HG03103 (cell line): ENCODE data around the gene ATG16L2.
"Not testable (repeated sequence)": the region's sequence is repeated elsewhere in the genome, so short reads cannot be mapped to it uniquely, and the experiment has no call there.

Experiments
- ATAC-seq: cut with Tn5 transposase; IDR thresholded peaks from one replicate; pipeline ENCODE4 v1.9.1; 2021; ENCODE audit warnings: low read depth; ENCODE audit not compliant: unreplicated experiment

The ATG16L2 gene

DNA sequence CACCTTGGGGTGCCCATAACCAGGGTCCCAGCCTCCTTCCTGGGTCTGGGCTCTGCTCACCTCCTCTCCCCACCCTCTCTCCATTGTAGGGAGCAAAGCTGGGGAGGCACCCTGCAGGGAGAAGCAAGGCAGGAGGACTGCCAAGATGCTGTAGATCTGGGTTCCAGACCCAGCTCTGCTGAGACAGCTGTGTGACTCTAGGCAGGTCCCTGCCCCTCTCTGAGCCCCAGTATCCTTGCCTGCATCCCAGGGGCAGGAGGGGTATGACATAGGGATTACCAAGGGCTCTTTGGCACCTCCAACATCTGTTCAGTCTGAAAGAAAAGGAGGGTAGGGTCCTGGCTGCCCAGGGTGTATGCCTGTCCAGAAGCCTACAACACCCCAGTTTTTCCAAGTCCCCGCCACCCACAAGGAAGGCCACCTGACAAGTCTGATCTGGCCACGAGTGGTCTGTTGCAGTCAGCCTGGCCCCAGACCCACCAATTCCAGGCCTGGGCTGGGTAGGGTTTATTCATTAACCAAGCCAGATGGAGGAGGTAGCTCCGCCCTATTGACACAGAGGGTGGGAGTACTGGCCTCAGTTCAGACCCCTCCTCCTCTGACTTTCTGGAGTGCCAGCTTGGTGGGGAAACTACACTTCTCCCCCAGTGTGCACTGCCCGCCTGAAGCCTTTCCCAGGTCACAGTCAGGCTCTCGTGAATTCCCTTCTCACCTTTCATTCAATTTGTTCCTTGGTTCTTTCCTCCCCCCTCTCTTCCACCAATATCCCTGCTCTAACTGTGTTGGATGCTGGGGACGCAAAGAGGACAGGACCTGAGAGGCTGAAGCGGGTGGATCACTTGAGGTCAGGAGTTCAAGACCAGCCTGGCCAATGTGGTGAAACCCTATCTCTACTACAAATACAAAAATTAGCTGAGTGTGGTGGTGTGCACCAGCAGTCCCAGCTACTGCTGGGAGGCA is 35.4 kb upstream of the ATG16L2 start:
- no peak for ATAC-seq

DNA sequence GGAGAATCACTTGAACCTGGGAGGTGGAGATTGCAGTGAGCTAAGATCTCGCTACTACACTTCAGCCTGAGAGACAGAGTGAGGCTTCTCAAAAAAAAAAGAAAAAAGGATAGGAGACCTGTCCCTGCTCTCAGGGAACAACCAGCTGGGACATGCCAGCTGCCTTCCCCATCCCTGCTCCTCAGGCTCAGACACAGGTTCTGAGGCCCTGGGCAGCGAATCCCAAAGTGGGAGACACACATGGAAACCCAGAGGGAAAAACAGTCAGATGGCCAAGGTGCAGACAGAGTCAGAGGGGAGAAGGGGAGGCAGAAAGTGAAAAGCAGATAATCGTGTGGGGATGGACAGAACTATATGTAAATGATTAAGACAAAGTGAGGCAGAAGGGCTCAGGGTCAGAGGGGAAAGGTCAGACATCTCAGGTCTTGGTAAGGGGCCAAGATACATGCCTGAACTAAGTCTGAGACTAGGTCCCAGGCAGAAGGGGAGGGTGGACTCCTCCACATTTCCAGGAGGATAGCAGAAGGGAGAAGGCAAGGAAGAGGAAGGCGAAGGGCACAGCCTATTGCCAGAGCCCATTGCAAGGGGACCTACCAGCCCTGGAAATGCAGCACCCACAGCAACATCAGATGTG is 34.6 kb upstream of the ATG16L2 start:
- ATAC-seq, result no peak

DNA sequence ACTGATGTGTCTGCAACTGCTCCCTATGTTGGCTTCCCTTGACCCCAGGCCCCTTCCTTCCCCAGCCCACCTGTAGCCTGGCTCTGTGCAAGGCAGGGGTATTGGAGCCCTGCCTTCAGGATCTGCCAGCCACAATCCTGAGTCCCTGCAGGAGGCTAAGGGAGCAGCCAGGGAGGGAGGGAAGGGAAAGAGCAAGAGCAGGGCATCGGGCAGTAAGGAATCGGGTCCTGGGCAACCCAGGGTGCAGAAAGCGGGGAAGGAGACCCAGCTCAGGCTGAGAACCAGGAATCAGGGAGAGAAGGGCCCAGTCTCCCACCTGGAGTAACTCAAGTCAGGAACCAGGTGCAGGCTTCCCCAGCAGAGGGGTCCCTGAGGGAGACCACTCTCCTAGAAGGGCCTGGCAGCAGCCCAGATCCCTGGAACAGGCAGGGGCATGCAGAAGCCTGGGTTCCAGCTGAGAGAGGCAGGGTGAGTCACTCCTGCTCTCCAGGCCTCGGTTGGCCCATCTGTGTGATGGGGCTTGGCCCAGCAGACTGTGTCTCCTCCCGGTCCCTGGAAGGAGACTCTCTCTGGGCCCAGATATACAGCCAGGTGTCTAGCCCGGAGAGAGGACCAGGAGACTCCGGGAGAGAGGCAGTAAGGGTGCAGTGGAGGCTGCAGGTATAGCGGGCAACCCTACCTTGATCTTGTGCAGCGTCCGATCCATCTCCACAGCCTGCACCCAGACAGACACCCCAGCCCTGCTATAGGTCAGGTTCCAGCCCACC is 33.7 kb upstream of the ATG16L2 start:
- no peak for ATAC-seq

DNA sequence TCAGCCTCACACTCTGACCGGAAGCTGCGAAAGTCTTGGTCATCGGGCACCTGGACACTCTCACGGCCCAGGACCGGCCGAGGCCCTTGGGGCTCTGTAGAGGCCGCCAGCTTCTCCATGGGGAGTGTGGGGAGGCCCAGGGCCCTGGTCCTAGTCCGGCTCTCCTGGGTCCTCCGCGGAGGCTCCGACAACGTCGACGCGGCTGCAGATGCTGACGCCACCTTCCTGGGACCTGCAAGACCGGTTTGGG is 33.2 kb upstream of the ATG16L2 start:
- no peak for ATAC-seq

DNA sequence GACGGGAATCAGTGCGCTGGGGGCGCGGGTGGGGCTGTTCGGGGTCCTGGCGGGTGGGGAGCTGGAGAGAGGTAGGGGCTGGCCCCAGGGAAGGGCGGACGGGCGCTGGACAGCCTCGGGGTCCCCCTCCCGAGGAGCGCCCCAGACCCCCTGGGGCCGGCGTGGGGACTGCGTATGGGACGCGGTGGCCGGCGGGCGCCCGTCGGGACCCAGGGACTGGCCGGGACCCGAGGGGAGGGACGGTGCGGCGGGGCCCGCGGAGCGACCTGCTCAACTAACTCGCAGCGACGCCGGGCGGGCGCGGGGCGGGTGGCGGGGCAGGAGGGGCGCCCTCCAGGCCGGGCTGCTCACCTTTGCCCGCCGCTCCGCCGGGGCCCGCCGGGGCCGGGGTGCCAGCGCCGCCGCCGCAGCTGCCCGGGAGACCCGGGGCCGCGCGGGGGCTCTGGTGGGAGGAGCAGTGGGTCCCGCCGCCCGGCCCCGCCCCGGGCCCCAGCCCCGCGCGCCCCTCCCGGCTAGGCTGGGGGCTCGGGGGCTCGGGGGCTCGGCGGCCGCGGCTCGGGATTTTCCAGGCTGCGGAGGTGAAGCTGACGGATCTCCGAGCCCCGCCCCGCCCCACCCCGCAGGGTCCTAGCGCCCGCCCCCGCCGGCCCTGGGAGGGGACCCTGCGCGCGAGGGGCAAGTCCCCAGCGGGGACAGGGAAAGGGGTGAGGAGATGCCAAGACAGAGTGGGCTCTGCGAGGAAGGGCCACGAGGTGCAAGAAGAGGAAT is 32.7 kb upstream of the ATG16L2 start:
- ATAC-seq, result no peak

DNA sequence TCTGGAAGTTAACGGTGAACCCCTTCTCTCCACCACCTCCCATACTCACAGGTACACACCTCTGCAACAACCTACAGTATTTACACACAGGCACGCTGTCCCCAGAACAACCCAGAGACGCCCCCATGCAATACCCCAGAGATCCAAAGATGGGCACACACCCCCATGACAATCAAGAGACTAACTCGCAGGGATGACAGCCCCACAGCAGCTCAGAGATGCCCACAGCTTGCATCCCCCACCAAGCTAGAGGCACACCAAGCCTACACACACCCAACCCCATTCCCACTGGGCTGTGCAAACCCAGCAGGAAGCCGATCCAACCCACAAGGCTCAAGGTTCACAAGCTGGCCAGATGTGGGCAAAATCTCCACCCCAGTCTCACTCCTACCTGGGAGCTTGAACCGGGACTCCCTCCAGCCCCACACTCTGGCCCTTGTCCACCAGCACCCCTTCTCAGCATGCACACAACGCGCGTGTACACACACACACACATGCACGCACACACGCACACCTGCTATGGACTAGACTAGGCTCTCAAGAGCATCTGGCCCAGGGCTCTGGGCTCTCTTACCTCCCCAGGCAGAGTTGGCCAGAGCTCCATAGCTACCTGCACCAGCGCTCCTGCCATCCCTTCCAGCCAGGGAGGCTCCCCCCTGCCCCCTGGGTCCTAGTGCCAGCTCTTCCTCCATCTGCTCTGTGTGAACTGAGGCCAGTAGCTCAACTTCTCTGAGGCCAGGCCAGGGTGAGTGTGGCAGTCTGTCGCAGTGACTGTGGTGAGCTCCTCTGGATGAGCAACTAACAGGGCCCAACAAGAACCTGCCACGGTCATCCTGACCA is 31.9 kb upstream of the ATG16L2 start:
- ATAC-seq, result no peak

DNA sequence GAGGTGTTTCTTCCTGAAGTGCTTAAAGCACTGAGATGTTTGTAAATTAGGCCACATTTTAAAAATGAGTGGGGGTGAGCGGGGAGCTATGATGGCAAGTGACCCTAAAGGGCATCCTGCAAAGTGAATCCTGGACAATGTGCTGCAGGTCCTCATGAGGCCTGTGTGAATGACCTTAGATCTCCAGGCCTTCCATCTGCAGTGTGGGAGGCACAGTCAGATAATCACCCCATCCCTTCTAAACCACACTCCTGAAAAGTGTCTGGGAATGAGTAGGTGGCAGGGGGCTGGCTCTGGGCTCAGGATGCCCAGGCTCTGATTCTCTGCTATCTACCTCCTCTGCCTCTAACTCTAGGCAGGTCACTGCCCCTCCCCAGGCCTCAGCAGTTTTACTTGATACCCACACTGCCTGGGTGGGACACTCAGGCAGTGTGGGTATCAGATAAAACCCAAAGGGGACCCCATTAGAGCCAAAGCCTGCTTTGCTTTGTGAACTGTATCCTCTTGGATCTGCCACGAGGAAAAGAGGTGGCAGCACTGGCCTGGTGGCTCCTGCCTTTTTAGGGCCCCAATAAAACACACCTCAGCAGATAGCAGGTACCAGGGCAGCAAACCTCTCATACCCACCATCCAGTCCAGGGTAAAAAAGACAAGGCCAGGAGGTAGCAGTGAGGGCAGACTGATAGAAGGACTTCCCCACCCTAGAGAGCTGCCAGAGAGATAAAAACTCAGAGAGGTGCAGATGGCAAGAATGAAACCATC is 30.9 kb upstream of the ATG16L2 start:
- no peak for ATAC-seq

DNA sequence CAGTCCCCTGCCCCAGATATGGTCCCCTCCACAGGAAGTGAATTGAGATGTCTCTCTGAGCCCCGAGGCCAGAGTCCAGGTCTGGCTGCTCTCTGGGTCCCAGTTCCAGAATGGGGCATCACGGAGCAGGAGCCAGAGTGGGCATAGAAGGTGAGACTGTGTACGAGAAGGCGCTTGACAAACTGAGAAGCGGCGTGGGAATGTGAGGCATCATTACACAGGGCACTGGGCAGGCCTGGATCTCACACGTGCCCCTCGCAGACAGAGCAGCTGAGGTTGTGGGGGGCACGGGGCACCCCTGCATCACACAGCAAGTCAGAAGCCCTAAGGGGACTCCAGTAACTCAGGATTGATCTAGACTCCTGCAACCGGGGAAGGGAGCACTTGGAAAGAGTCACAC is 29.5 kb upstream of the ATG16L2 start:
- ATAC-seq, result no peak

DNA sequence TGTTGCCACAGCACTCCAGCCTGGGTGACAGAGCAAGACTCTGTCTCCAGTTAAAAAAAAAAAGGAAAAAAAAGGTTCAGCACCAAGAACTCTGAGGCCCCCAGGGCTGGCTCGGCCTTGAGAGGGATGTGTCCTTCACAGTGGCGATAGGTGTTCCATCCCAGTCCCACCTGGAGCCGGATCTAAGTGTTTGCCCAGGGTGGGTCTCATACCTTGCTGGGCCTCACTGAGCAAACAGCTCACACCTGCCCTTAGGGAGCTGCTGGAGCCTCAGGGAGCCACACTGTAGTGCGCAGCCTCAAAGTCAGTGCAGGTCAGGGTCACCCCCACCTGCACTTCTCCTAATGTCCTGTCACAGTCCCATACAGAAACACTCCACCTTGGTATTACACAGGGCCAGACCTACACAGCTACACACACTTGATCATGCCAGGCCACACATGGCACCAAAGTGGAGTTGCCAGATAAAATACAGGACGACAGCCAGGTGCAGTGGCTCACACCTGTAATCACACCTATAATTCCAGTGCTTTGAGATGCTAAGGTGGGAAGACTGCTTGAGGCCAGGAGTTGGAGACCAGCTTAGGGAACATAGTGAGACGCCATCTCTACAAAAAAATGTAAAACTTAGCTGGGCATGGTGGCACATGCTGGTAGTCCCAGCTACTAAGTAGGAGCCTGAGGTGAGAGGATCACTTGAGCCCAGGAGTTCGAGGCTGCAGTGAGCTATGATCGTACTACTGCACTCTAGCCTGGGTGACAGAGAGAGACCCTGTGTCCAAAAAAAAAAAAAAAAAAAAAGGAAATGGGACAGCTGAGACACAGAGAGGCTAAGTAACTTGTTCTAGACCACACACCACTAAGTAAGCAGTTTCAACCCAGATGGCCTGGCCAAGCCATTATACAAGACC is 27.7 kb upstream of the ATG16L2 start:
- no peak for ATAC-seq

DNA sequence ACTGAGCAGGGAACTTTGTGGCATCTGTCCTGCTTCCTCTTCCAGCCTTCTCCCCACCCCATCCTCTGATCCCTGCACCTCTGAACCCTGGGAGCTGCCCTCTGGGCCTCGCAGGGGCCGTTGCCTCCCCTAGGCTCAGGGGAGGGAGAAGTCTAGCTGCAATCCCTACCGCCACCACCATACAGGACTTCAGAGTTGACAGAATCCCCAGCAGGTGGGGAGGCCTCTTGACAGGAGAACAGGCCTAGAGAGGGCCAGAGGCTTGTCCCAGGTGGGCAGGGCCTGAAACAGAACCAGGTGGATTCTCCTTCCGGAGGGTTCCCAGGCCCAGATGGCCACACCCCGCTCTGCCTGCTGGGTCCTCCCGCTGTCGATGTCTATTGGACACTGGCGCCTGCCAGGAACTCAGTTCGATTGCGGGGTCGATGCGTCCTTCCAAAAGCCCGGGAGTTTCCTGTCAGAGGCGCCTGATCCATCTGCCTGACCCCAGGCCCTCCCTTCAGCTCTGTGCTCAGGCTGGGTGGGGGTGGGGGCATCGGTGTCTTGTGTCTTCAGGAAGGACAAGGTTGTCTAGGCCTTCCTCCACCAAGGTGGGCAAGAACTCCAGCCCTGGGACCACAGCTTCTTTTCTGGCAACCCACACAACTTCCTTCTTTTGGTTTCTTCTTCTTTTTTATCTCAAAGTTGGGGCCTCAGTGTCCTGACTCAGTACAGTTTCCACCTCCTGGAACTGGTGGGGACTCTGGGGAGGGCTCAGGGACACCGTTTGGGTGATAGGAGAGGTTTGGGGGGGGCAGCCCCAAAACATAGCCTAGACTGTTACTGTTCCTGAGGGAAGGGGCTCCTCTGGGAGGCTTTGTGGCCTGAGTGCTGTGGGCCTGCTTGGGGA is 26.8 kb upstream of the ATG16L2 start:
- ATAC-seq, result no peak

DNA sequence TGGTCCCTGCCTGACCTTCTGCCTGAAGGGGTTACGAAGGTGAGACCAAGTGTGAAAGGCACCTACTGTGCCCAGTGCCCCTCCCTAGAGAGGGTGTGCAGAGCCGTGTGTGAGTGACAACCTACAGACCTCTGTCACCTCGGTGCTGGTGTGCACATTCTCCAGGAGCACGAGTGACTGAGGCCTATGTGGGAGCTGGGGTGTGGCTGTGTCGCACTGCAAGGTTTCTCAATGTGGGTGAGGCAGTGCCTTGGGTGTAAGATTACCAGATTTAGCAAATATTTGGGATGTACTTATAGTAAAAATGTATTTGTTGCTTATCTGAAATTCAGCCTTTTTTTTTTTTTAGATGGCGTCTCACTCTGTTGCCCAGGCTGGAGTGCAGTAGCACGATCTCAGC is 26.0 kb upstream of the ATG16L2 start:
- ATAC-seq, result no peak

DNA sequence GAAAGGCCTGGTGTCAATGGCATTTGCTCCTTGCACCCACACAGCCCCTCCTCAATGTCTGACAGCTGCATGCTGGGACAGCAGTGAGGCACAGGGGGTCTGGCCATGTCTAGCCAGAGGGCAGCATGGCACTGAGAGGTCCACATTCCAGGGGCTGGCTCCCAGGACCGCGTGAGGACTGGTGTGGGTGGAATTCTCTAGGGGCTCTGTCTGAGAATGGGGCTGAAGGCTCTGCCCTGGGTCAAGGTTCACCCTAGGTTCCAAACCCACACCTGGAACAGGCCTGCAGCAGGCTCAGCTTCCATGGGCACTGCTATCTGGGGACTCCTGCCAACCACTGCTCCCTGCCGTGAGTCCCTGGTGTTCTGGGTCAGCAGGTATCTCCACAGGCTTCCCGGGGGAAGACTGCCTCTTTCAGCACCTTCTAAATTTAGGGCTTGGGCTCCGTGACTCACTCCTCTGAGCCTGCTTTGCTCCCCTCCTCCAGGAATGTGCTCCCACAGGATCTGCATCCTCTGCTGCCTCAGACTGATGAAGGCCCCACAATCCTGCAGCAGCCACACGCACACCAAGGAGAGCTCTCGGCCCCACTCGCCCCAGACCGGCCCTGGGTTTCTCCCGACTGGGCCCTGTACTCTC is 24.6 kb upstream of the ATG16L2 start:
- ATAC-seq, result no peak

DNA sequence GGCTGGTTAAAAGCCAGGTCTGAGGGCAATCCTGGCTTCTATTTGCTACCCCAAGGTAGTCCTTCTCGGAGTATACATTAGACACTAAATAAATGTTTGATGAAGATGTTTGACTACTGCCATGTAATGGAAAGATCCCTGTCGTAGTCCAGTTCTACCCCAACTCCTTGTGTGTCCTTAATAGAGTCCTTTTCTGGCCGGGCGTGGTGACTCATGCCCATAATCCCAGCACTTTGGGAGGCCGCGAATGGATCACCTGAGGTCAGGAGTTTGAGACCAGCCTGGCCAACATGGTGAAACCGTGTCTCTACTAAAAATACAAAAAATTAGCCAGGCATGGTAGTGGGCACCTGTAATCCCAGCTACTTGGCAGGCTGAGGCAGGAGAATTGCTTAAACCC is 23.0 kb upstream of the ATG16L2 start:
- not testable (repeated sequence) for ATAC-seq

DNA sequence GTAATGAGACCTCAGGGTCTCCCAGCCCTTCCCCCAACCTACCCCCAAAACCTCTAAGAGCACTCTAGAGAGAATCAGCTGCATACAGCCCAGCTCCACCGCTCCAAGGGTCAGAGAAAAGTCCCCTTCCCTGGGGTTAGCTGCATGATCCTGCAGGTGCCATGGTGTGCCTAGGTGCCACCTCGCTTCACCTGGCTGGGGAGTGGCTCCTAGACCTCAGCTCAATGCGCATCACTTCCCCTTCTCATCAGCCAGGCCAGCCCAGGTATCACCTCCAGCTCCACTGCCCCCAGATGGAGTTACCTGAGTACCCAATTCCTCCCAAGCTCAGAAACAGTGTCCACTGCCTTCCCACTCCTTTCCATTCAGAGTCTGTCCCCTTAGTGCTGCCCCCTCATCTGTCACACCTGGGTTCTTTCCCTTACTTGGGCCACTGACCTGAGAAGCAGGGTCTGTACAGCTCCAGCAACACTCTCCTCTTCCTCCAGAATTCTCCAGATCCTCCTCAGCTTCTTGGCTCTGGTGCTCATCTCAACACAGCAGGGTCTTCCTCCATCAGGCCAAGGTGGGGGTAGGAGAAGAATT is 21.7 kb upstream of the ATG16L2 start:
- no peak for ATAC-seq

DNA sequence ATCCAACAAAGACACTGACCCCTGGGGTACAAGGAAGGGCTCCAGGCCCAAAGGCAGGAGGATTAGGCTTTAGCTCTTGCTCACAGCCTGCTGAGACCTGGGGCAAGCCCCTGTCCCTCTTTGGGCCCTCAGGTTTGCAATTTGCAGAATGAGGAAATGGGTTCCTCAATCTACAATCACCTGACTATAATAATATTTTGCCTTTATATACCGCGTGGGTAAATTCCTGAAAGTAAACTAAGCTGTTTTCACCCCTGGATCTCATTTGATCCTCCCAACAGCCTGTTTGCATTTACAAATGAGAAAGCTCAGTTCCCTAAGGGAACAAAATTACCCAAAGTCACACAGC is 21.2 kb upstream of the ATG16L2 start:
- no peak for ATAC-seq
